Measurements from ENCODE around the gene MTF1. TPM values are rescaled to one million over a fixed set of nuclear protein-coding genes. Genes with fewer than 3 reads are reported as not detected.

MTF1 gene
- total RNA-seq, 1 experiment from 2014 or later: 21.2 TPM

DNA sequence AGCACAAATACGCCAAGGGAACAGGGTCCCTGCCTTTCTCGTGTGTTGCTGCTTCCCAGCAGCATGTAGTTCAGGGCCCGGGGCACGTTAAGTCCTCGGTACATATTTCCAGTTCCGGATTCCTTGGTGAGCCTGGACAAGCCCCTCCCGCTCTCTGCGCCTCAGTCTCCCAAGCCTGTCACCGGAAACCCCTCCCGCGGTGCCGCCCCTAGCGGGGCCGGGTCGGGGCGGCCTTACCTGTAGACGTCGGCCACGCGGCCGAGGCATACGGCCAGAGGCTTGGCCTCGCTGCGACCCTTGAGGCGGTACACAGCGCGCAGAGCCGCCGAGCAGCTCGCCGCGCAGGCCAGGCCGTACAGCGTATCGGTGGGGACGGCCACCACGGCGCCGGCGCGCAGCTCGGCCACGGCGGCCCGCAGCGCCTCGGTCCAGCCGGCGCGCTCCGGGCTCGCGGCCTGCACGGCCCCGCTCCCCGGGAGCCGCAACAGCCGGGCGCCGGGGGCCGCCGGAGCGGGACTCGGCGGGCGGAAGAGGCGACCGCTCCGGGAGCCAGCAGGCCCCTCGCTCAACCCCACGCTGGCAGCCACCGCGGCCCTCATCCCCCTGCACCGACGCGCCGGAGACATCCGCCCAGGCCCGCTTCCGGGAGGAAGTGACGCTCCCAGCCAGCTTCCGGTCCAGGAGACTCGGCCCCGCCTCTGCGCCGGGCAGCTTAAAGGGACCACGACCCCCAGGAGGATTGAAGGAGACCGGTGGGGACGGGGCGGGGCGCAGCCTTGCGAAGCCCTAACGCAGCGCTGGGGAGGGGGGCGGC is 51.6 kb downstream of the MTF1 start, which contains the start of the genes C1orf122 and YRDC (continued):
- TF ChIP-seq, protein P1, sequence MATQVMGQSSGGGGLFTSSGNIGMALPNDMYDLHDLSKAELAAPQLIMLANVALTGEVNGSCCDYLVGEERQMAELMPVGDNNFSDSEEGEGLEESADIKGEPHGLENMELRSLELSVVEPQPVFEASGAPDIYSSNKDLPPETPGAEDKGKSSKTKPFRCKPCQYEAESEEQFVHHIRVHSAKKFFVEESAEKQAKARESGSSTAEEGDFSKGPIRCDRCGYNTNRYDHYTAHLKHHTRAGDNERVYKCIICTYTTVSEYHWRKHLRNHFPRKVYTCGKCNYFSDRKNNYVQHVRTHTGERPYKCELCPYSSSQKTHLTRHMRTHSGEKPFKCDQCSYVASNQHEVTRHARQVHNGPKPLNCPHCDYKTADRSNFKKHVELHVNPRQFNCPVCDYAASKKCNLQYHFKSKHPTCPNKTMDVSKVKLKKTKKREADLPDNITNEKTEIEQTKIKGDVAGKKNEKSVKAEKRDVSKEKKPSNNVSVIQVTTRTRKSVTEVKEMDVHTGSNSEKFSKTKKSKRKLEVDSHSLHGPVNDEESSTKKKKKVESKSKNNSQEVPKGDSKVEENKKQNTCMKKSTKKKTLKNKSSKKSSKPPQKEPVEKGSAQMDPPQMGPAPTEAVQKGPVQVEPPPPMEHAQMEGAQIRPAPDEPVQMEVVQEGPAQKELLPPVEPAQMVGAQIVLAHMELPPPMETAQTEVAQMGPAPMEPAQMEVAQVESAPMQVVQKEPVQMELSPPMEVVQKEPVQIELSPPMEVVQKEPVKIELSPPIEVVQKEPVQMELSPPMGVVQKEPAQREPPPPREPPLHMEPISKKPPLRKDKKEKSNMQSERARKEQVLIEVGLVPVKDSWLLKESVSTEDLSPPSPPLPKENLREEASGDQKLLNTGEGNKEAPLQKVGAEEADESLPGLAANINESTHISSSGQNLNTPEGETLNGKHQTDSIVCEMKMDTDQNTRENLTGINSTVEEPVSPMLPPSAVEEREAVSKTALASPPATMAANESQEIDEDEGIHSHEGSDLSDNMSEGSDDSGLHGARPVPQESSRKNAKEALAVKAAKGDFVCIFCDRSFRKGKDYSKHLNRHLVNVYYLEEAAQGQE (IDR thresholded peaks at IDR 0.05; ENCODE audit: low read depth): no peak
- TF ChIP-seq FOSL1 (IDR thresholded peaks at IDR 0.05; ENCODE audit: low read depth): no peak
- TF ChIP-seq CEBPB (IDR thresholded peaks at IDR 0.05; ENCODE audit: low read depth): no peak
- TF ChIP-seq, protein P2, sequence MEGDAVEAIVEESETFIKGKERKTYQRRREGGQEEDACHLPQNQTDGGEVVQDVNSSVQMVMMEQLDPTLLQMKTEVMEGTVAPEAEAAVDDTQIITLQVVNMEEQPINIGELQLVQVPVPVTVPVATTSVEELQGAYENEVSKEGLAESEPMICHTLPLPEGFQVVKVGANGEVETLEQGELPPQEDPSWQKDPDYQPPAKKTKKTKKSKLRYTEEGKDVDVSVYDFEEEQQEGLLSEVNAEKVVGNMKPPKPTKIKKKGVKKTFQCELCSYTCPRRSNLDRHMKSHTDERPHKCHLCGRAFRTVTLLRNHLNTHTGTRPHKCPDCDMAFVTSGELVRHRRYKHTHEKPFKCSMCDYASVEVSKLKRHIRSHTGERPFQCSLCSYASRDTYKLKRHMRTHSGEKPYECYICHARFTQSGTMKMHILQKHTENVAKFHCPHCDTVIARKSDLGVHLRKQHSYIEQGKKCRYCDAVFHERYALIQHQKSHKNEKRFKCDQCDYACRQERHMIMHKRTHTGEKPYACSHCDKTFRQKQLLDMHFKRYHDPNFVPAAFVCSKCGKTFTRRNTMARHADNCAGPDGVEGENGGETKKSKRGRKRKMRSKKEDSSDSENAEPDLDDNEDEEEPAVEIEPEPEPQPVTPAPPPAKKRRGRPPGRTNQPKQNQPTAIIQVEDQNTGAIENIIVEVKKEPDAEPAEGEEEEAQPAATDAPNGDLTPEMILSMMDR (IDR thresholded peaks at IDR 0.05 in 2 of 3, conservative IDR thresholded peaks at IDR 0.05 in 1 of 3; ENCODE audit: borderline replicate concordance in 1 of 3, insufficient read depth in 1 of 3, low read depth in 2 of 3, low read length in 2 of 3): no peak
- TF ChIP-seq ZFX (IDR thresholded peaks at IDR 0.05): peak; percentile 99
- no peak for TF ChIP-seq EZH2phosphoT487 (IDR thresholded peaks at IDR 0.05; ENCODE audit: borderline replicate concordance)
- no peak for TF ChIP-seq EGR1 (IDR thresholded peaks at IDR 0.05; ENCODE audit: low read depth)
- TF ChIP-seq, protein P3, sequence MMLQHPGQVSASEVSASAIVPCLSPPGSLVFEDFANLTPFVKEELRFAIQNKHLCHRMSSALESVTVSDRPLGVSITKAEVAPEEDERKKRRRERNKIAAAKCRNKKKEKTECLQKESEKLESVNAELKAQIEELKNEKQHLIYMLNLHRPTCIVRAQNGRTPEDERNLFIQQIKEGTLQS (IDR thresholded peaks at IDR 0.05): no peak
- no peak for TF ChIP-seq SRF (IDR thresholded peaks at IDR 0.05; ENCODE audit: low read depth)
- peak; percentile 80 for TF ChIP-seq ELF1 (IDR thresholded peaks at IDR 0.05; ENCODE audit: borderline replicate concordance, low read depth)
- TF ChIP-seq YY1 (IDR thresholded peaks at IDR 0.05; ENCODE audit: extremely low read depth, insufficient replicate concordance, low read depth, low read length): peak; percentile 26
